Fibroblast of lung (primary cell): Measurements from ENCODE around the gene BRD7. TPM values are rescaled to one million over a fixed set of nuclear protein-coding genes. Genes with fewer than 3 reads are reported as not detected.

Source experiments
- DNase-seq, 2 donors: peaks; one replicate each; pipeline versions ENCODE4 v3.0.0 to v3.0.0-alpha.2; 2010; ENCODE audit warnings: low read depth in 2 of 2
- H2AFZ ChIP-seq: 2 replicates; pipeline ENCODE4 v1.5.1; 2012; ENCODE audit warnings: low read length, control low read depth, inconsistent platforms
- H3K27ac ChIP-seq: 2 replicates; pipeline ENCODE4 v1.5.1; 2011; ENCODE audit warnings: low read length, control low read depth; ENCODE audit not compliant: insufficient read depth
- H3K27me3 ChIP-seq: 2 replicates; pipeline ENCODE4 v1.5.1; 2011; ENCODE audit warnings: mild to moderate bottlenecking, low read length; ENCODE audit not compliant: control insufficient read depth, insufficient read depth
- H3K36me3 ChIP-seq: 2 replicates; pipeline ENCODE4 v1.5.1; 2011; ENCODE audit warnings: low read length; ENCODE audit not compliant: control insufficient read depth, insufficient read depth
- H3K4me1 ChIP-seq: 2 replicates; pipeline ENCODE4 v1.5.1; 2011; ENCODE audit warnings: low read length; ENCODE audit not compliant: control insufficient read depth, insufficient read depth; ENCODE audit errors: extremely low read depth
- H3K4me2 ChIP-seq: 2 replicates; pipeline ENCODE4 v1.5.1; 2011; ENCODE audit warnings: low read length, control low read depth; ENCODE audit not compliant: insufficient read depth; ENCODE audit errors: extremely low read depth
- H3K4me3 ChIP-seq, 4 experiments: fragments of 200-600 bp in 1 of 4; sonication (generic) in 1 of 4; replicated peaks in 1 of 4; 2 replicates each; pipeline ENCODE4 v1.5.1; 2011 to 2016; ENCODE audit warnings: low read length in 4 of 4, low read depth in 3 of 4, mild to moderate bottlenecking in 3 of 4, control low read depth in 2 of 4, inconsistent platforms in 1 of 4, mixed read lengths in 1 of 4; ENCODE audit not compliant: insufficient read depth in 1 of 4; ENCODE audit errors: control extremely low read depth in 1 of 4
- H3K79me2 ChIP-seq: 2 replicates; pipeline ENCODE4 v1.5.1; 2012; ENCODE audit warnings: mild to moderate bottlenecking, low read length, inconsistent platforms; ENCODE audit not compliant: control insufficient read depth, insufficient read depth
- H3K9ac ChIP-seq: 2 replicates; pipeline ENCODE4 v1.5.1; 2011; ENCODE audit warnings: mild to moderate bottlenecking, low read length, control low read depth; ENCODE audit not compliant: insufficient read depth
- H3K9me3 ChIP-seq: 2 replicates; pipeline ENCODE4 v1.5.1; 2012; ENCODE audit warnings: low read depth, low read length; ENCODE audit not compliant: control insufficient read depth, insufficient read depth
- H4K20me1 ChIP-seq: 2 replicates; pipeline ENCODE4 v1.5.1; 2011; ENCODE audit warnings: low read length; ENCODE audit not compliant: control insufficient read depth, insufficient read depth; ENCODE audit errors: extremely low read depth
- CTCF ChIP-seq, 2 donors: IDR thresholded peaks in 1 of 2; conservative IDR thresholded peaks in 1 of 2; 1 replicate in 1 of 2; 2 replicates in 1 of 2; pipeline ENCODE4 v1.5.1; 2011 to 2012; ENCODE audit warnings: low read length in 2 of 2, control low read depth in 1 of 2, inconsistent platforms in 1 of 2, low read depth in 1 of 2, mild to moderate bottlenecking in 1 of 2
- EZH2 ChIP-seq: IDR thresholded peaks from 2 replicates; pipeline ENCODE4 v1.5.1; 2012; ENCODE audit warnings: low read length, control low read depth, mild to moderate bottlenecking; ENCODE audit errors: missing control alignments
- polyA plus RNA-seq, 2 donors: library from polyadenylated mRNA; depleted of rRNA in 1 of 2; stranded (reverse) in 1 of 2; unstranded in 1 of 2; fragments of >200 nt; gene quantifications; 2 replicates each; pipeline ENCODE4 v1.2.1, GENCODE V29; 2011 to 2012; ENCODE audit warnings: missing spikeins in 1 of 2
- total RNA-seq: library from RNA; depleted of rRNA; stranded (reverse); fragments of >200 nt; gene quantifications from 2 replicates; pipeline ENCODE4 v1.2.1, GENCODE V29; 2014

Gene BRD7
- total and polyA plus RNA-seq, 2 donors (not counting 1 experiment from before 2014, with no cell fraction given): 50.0 to 51.5 TPM

GRCh38 chr16:50390371-50390771 is 21.6 kb upstream of the BRD7 start:
- H2AFZ ChIP-seq: no peak overlapping the region

DNA sequence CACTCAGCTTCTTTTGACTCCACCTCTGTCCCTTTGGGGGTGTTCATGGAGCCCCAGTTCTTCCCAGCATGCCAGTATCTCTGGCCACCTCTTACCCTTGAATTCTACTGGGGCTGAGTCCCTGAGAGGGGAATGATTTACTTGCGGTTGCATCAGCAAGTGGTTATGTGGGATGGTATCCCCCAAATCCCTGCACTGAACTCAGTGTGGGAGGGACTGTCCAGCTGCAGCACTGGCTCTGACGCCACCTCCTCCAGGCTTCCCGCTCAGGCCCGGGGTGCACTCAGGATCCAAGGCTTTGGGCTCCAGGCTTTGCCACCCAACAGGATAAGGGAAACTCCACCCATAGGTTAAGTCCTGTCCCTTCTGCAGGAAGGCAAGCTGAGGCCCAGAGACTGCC is 21.1 kb upstream of the BRD7 start:
- H3K9me3 ChIP-seq: no peaks in the 10 kb centered on the region
- no peak overlapping the region for H3K4me2 ChIP-seq
- H3K4me3 ChIP-seq: no peak overlapping the region
- no peaks in the 10 kb centered on the region for H4K20me1 ChIP-seq
- TF ChIP-seq CTCF (conservative IDR thresholded peaks at IDR 0.05 in 1 of 2, IDR thresholded peaks at IDR 0.05 in 1 of 2; ENCODE audit: low read depth in 1 of 2, low read length in 2 of 2) (no peak), EZH2 (no peak)
- H3K27me3 ChIP-seq: peaks cover 3% of the 10 kb centered on the region
- H3K4me1 ChIP-seq: no peaks in the 10 kb centered on the region
- H3K79me2 ChIP-seq: no peaks in the 10 kb centered on the region
- no peak overlapping the region for H2AFZ ChIP-seq
- no peak overlapping the region for H3K9ac ChIP-seq
- H3K36me3 ChIP-seq: no peaks in the 10 kb centered on the region
- no peak for DNase-seq
- no peak overlapping the region for H3K27ac ChIP-seq

More at GRCh38 chr16:50390371-50390771, 21.6 kb upstream of the BRD7 start:
- no peaks in the 10 kb centered on the region for H3K79me2 ChIP-seq
- H3K27me3 ChIP-seq: peaks cover 3% of the 10 kb centered on the region
- no peak overlapping the region for H3K27ac ChIP-seq
- H3K4me2 ChIP-seq: no peak overlapping the region
- no peaks in the 10 kb centered on the region for H3K4me1 ChIP-seq
- no peak for TF ChIP-seq CTCF (conservative IDR thresholded peaks at IDR 0.05 in 1 of 2, IDR thresholded peaks at IDR 0.05 in 1 of 2; ENCODE audit: low read depth in 1 of 2, low read length in 2 of 2)
- no peak for TF ChIP-seq EZH2
- H3K36me3 ChIP-seq: no peaks in the 10 kb centered on the region
- no peak overlapping the region for H3K9ac ChIP-seq
- no peaks in the 10 kb centered on the region for H3K9me3 ChIP-seq
- H3K4me3 ChIP-seq: no peak overlapping the region
- DNase-seq: no peak
- H4K20me1 ChIP-seq: no peaks in the 10 kb centered on the region

DNA sequence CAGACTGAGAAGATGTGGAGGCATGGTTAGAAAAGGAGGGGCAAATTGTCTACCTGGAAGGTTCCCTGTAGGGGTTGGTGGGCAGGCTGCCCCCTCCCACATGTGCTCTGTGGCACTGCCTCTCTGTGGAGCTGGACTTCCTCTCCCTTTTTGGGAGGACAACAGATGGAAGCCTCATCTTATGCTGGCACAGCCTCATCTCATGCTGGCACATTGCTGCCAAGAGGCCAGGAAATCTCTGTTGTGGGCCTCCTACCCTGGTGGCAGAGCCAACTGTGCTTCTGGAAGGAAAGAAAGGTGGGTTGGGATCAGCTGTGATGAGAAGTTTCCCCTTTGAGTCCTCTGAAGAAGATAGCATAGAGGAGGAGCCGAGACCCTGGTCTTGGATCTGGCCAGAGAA is 19.7 kb upstream of the BRD7 start:
- no peaks in the 10 kb centered on the region for H3K4me1 ChIP-seq
- H3K4me2 ChIP-seq: no peak overlapping the region
- H2AFZ ChIP-seq: no peak overlapping the region
- H4K20me1 ChIP-seq: no peaks in the 10 kb centered on the region
- no peak overlapping the region for H3K4me3 ChIP-seq
- H3K79me2 ChIP-seq: no peaks in the 10 kb centered on the region
- H3K9ac ChIP-seq: no peak overlapping the region
- DNase-seq: no peak
- H3K9me3 ChIP-seq: no peaks in the 10 kb centered on the region
- no peak overlapping the region for H3K27ac ChIP-seq
- TF ChIP-seq CTCF (conservative IDR thresholded peaks at IDR 0.05 in 1 of 2, IDR thresholded peaks at IDR 0.05 in 1 of 2; ENCODE audit: low read depth in 1 of 2, low read length in 2 of 2): no peak
- TF ChIP-seq EZH2: no peak
- H3K27me3 ChIP-seq: peaks cover 3% of the 10 kb centered on the region
- H3K36me3 ChIP-seq: no peaks in the 10 kb centered on the region
